ENCODE results near the gene TEK.

TEK gene

DNA sequence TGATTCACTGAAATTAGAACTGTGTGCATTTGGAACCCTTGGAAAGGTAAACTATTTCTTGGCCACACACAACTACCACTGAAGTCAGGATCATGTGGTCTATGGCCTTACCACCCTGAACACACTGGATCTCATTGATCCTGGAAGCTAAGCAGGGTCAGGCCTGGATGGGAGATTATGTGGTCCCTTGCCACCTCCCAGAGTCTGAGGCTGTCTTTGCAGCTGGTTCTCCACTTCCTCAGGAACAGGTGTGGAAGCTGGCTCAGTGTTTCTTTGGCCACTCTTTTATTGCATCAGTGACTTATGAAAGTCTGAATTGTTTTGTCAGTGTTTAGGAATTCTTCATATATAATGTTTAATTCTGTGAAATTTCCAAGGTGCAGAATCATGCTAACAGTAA is 89.2 kb downstream of the TEK start:
- H3K27ac ChIP-seq (replicated peaks) = no peak overlapping the region
- H3K4me3 ChIP-seq (replicated peaks; ENCODE audit: insufficient read depth, low read length) = no peak overlapping the region
- no peaks in the 10 kb centered on the region for H3K27me3 ChIP-seq (ENCODE audit: insufficient read depth, poor library complexity, severe bottlenecking)
- TF ChIP-seq CTCF (IDR thresholded peaks at IDR 0.05; ENCODE audit: insufficient read depth, low read length) (no peak), POLR2AphosphoS5 (IDR thresholded peaks at IDR 0.05; ENCODE audit: low read depth) (no peak), SPI1 (IDR thresholded peaks at IDR 0.05; ENCODE audit: borderline replicate concordance, low read depth) (no peak), GABPA (IDR thresholded peaks at IDR 0.05; ENCODE audit: low read depth) (no peak)
- TF ChIP-seq, protein P1, sequence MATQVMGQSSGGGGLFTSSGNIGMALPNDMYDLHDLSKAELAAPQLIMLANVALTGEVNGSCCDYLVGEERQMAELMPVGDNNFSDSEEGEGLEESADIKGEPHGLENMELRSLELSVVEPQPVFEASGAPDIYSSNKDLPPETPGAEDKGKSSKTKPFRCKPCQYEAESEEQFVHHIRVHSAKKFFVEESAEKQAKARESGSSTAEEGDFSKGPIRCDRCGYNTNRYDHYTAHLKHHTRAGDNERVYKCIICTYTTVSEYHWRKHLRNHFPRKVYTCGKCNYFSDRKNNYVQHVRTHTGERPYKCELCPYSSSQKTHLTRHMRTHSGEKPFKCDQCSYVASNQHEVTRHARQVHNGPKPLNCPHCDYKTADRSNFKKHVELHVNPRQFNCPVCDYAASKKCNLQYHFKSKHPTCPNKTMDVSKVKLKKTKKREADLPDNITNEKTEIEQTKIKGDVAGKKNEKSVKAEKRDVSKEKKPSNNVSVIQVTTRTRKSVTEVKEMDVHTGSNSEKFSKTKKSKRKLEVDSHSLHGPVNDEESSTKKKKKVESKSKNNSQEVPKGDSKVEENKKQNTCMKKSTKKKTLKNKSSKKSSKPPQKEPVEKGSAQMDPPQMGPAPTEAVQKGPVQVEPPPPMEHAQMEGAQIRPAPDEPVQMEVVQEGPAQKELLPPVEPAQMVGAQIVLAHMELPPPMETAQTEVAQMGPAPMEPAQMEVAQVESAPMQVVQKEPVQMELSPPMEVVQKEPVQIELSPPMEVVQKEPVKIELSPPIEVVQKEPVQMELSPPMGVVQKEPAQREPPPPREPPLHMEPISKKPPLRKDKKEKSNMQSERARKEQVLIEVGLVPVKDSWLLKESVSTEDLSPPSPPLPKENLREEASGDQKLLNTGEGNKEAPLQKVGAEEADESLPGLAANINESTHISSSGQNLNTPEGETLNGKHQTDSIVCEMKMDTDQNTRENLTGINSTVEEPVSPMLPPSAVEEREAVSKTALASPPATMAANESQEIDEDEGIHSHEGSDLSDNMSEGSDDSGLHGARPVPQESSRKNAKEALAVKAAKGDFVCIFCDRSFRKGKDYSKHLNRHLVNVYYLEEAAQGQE (IDR thresholded peaks at IDR 0.05; ENCODE audit: insufficient replicate concordance, low read depth) = no peak
- DNase-seq (ENCODE audit: low read depth in 1 of 2, low spot score in 1 of 2) = no peak

- H3K4me3 ChIP-seq (replicated peaks; ENCODE audit: insufficient read depth, low read length) = no peak overlapping the region
- DNase-seq (ENCODE audit: low read depth in 1 of 2, low spot score in 1 of 2) = no peak
- TF ChIP-seq SPI1 (IDR thresholded peaks at IDR 0.05; ENCODE audit: borderline replicate concordance, low read depth) (no peak), GABPA (IDR thresholded peaks at IDR 0.05; ENCODE audit: low read depth) (no peak)
- TF ChIP-seq, protein P1 (IDR thresholded peaks at IDR 0.05; ENCODE audit: insufficient replicate concordance, low read depth) = no peak
- H3K27ac ChIP-seq (replicated peaks) = no peak overlapping the region
- no peaks in the 10 kb centered on the region for H3K27me3 ChIP-seq (ENCODE audit: insufficient read depth, poor library complexity, severe bottlenecking)
Measured at GRCh38 chr9:27202056-27202455, 93.0 kb downstream of the TEK start.

DNA sequence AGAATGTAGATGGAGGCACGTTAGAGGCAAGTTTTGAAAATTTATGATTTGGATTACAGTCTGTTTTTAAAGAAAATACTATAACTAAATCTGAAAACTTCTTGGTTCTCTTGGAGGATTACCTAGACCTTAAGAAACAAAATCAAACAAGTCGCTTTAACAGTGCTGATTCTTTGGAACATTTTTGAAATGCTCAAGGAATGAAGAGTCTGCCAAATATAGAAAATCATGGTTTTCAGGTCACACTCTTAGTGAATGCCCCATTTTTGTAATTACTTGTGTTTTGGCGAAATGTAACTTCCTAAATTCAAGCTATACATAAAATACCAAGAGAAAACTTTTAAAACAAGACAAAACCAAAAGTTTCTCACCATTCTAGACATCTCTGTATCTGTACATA is 94.8 kb downstream of the TEK start:
- no peak for DNase-seq (ENCODE audit: low read depth in 1 of 2, low spot score in 1 of 2)
- Histone ChIP-seq H3K27me3 (ENCODE audit: insufficient read depth, poor library complexity, severe bottlenecking) (no peaks in the 10 kb centered on the region), H3K4me3 (replicated peaks; ENCODE audit: insufficient read depth, low read length) (no peak overlapping the region), H3K27ac (replicated peaks) (no peak overlapping the region)
- TF ChIP-seq SPI1 (IDR thresholded peaks at IDR 0.05; ENCODE audit: borderline replicate concordance, low read depth) = no peak
- TF ChIP-seq CTCF (IDR thresholded peaks at IDR 0.05; ENCODE audit: insufficient read depth, low read length) = no peak

- no peak overlapping the region for H3K4me3 ChIP-seq (replicated peaks; ENCODE audit: insufficient read depth, low read length)
- no peak for DNase-seq (ENCODE audit: low read depth in 1 of 2, low spot score in 1 of 2)
Measured at GRCh38 chr9:27204578-27204977, 95.6 kb downstream of the TEK start.

More at GRCh38 chr9:27204578-27204977, 95.6 kb downstream of the TEK start:
- no peaks in the 10 kb centered on the region for H3K27me3 ChIP-seq (ENCODE audit: insufficient read depth, poor library complexity, severe bottlenecking)
- TF ChIP-seq POLR2AphosphoS5 (IDR thresholded peaks at IDR 0.05; ENCODE audit: low read depth) (no peak), CTCF (IDR thresholded peaks at IDR 0.05; ENCODE audit: insufficient read depth, low read length) (no peak), GABPA (IDR thresholded peaks at IDR 0.05; ENCODE audit: low read depth) (no peak), SPI1 (IDR thresholded peaks at IDR 0.05; ENCODE audit: borderline replicate concordance, low read depth) (no peak)
- TF ChIP-seq, protein P1 (IDR thresholded peaks at IDR 0.05; ENCODE audit: insufficient replicate concordance, low read depth) = no peak
- H3K27ac ChIP-seq (replicated peaks) = no peak overlapping the region
